Activated T-helper 1 cell treated with Interleukin-2 at 50 U/mL for 16 hours (primary cell): ENCODE results near the gene CEL.
"Not testable (repeated sequence)": the region's sequence is repeated elsewhere in the genome, so short reads cannot be mapped to it uniquely, and the experiment has no call there.

Experiments used
- DNase-seq: peaks from one replicate; pipeline ENCODE4 v3.0.0-alpha.2; 2020; ENCODE audit warnings: low read depth

CEL gene

DNA sequence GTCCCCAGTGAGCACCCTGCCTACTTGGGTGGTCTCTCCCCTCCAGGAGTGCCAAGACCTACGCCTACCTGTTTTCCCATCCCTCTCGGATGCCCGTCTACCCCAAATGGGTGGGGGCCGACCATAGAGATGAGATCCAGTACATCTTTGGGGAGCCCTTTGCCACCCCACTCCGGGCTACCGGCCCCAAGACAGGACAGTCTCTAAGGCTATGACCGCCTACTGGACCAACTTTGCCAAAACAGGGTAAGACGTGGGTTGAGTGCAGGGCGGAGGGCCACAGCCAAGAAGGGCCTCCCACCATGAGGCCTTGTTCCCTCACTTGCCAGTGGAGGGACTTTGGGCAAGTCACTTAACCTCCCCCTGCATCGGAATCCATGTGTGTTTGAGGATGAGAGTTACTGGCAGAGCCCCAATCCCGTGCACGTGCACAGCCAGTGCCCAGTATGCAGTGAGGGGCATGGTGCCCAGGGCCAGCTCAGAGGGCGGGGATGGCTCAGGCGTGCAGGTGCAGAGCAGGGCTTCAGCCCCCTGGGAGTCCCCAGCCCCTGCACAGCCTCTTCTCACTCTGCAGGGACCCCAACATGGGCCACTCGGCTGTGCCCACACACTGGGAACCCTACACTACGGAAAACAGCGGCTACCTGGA lies 24.6 kb downstream of the CEL start:
- DNase-seq, result not testable (repeated sequence)

DNA sequence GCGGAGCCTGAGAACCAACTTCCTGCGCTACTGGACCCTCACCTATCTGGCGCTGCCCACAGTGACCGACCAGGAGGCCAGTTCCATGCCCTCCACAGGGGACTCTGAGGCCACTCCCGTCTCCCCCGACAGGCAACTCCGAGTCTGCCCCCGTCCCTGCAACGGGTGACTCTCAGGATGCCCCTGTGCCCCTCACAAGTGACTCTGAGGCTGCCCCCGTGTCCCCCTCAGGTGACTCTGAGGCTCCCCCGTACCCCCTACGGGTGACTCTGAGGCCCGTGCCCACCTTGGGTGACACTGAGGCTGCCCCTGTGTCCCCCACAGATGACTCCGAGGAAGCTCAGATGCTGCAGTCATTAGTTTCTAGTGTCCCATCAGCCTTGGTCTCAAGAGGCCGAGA lies 25.1 kb downstream of the CEL start:
- no peak for DNase-seq

GRCh38 chr9:133087429-133088145 lies 25.8 kb downstream of the CEL start:
- DNase-seq, result no peak

DNA sequence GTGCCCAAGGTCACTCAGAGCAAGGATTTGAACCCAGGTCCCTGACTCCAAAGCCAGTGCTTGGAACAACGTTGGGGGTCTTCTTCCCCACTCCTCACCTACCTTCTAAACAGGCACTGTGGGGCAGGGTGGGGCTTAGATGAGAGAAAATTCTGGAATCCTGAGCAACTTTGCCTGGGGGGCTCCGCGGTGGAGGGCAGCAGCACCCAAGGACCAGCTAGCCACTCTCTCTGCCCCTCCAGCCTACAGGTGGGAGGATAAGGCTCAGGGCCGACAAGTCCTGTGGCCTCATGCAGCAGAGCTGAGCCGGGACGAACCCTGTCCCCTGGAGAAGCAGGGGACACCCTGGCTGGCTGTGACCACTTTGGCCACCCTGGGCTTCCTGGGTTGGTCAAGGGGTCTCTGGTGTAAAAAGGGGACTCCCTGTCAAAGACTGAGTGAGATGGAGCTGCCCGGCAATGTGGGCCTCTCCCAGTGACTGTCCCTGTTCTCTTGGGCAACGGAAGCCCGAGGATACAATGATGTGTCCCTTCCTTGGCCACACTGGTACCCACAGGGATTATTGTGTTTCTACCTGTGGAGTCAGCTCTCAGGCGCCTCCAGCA lies 26.5 kb downstream of the CEL start:
- DNase-seq, result no peak

DNA sequence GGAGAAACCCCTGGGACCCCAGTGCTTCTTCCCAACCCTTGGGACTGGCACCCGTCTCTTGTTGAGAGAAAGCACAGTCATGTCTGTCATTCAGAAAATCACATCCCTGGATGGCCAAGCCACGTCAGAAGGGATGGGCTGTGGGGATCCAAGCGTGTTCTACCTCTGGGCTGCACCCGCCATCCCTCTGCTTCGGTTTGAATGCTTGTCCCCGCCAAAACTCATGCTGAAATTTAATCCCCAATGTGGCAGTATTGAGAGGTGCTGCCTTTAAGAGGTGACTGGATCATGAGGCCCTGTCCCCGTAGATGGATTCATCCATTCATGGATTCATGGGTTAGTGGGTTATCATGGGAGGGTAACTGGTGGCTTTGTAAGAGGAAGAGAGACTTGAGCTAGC lies 27.0 kb downstream of the CEL start:
- DNase-seq, result no peak

DNA sequence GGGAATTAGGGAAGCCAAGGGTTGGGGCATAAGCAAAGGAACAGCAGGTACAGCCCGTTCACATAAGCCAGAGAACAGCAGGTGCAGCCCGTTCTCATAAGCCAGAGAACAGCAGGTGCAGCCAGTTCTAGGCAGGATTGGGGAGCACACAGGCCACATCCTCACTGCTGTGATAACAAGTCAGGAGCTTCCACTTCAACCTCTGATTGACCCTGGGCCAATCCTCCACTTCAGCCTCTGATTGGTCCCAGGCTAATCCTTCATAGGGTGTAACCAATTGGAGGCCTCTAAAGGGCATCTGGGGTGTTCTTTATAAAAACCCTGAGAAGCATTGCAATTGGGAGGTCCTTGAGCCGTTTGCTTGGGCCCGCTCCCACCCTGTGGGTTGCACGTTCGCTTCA lies 27.5 kb downstream of the CEL start:
- no peak for DNase-seq

GRCh38 chr9:133090187-133090586 lies 28.4 kb downstream of the CEL start:
- no peak for DNase-seq

GRCh38 chr9:133090752-133091385 lies 29.1 kb downstream of the CEL start:
- no peak for DNase-seq

DNA sequence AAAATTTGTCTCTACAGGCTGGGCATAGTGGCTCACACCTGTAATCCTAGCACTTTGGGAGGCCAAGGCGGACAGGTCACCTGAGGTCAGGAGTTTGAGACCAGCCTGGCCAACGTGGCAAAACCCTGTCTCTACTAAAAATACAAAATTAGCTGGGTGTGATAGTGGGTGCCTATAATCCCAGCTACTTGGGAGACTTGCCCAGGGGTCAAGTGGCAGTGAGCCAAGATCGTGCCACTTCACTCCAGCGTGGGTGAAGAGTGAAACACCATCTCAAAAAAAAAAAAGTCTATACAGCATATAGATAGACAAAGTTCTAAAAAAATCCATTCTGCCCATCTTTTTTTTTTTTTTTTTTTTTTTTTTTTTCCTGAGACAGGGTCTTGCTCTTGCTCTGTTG lies 32.6 kb downstream of the CEL start:
- not testable (repeated sequence) for DNase-seq

- no peak for DNase-seq
Observed at GRCh38 chr9:133094842-133095393, 33.1 kb downstream of the CEL start.

- no peak for DNase-seq
Observed at GRCh38 chr9:133098104-133098754, 36.4 kb downstream of the CEL start.

GRCh38 chr9:133098871-133099270 lies 37.1 kb downstream of the CEL start:
- no peak for DNase-seq

DNA sequence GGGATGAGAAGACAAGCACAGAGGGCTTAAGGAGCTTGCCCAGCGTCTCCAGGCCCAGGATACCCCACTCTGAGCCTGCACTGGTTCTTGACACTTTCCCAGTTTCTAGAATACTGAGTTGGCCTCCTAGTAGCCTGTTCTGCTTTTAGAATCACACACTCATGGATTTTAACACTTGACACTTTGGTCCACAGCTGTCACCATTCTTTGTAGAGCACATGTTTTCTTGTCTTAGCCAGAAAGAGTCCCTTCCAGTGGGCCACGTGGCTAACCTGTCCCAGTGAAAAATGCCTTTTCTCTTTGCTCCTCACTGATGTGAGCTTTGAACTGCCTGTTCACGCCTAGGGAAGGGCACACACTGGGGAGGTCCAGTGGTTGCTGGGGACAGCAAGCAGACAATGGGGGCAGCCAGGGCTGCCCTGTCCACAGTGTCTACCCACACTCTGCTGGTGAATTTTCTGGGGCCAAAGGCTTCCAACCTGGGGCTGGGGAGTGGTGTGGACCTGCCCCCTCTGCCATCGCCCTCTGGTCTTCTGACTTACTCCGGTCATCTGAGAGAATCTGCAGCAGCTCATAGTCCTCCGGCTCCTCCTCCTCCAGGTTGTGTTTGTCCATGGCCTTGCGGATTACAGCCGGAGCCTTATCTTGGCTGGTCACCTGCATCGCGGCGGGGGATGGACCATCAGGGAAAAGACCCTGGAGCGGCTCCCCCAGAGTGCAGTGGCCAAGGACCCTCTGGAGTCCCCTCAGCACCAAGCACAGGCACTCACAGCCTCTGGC lies 38.1 kb downstream of the CEL start:
- DNase-seq, result no peak

- DNase-seq, result no peak
Observed at GRCh38 chr9:133100506-133101355, 39.0 kb downstream of the CEL start.

DNA sequence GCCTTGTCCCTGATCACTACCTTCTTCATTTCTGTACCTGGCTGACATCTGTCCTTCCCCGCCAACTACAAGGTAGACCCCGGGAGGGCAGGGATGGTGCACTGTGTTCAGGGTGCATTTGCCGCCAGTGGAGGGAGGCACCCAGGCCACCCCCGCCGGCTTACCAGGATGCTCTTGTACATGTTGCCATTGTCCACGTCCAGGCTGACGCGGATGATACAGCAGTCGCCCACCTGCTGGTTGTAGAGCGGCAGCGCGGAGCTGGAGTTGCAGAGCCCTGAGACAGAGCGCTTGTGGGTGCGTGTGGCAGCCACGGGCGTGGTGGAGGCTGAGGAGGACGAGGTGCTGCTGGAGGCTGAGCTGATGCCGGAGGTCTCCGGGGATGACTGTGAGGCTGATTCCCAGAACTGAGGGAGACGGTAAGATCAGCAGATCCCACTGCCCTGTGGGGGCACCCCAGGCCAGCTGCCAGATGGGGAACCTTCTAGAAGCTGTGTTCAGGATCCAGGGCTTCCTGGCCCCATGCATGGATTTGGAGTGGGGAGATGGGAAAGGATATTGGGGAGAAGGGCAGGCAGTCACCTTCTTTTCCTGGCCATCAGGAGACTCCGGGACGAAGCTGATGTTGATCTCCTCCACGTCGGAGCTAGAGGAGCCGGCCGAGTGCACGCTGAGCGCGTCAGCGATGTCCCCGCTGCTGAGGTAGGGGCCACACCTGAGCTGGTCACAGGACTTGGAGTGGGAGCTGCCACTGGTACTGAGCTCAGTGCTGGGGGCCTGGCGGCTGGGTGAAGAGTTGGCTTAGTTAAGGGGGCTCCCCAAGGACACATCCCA lies 39.8 kb downstream of the CEL start:
- no peak for DNase-seq

DNA sequence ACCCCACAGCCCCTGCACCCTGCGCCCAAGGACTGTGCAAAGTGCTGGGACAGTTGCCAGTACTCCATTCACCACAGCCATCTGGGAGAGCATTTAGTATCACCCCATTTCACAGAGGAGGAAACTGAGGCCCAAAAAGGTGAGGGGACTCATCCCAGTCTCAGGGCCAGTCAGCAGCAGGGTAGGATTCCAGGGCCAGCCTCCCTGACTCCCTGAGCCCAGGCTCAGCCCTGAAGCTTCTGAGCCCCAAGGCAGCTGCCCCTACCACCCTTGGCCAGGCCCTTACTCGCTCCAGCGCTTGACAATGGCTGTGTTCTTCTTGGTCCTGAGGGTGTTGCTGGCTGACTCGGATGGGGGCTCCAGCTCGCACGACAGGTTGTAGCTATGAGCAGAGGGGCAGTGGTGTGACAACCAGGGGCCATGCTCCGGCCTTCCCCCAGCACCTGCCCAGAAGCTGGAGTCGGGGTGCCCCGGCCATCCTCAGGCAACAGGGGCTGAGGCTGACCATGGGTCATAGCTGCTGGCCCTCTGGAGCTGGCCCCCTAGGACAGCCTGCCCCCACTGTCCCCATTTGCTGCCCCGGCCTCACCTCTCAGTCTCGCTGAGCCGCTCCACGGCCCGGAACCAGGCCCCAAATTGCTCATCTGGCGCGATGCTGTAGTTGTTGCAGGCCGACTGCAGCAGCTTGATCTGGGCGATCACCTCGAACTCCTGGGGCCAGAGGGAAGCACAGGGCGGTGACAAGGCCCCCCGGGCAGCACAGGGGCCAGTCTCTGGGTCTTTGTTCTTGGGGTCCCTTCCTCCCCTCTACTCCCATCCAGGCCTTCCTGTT lies 40.6 kb downstream of the CEL start:
- DNase-seq, result no peak

- no peak for DNase-seq
Observed at GRCh38 chr9:133103183-133103986, 41.6 kb downstream of the CEL start.
